ENCODE measurements around the gene RNF157. TPM values are rescaled to one million over a fixed set of nuclear protein-coding genes. Genes with fewer than 3 reads are reported as not detected.

The RNF157 gene
- total and polyA plus RNA-seq, 2 of the 13 experiments (the other 11 are each of a cell fraction or from before 2014, with no cell fraction given): 0.44 to 1.5 TPM

DNA sequence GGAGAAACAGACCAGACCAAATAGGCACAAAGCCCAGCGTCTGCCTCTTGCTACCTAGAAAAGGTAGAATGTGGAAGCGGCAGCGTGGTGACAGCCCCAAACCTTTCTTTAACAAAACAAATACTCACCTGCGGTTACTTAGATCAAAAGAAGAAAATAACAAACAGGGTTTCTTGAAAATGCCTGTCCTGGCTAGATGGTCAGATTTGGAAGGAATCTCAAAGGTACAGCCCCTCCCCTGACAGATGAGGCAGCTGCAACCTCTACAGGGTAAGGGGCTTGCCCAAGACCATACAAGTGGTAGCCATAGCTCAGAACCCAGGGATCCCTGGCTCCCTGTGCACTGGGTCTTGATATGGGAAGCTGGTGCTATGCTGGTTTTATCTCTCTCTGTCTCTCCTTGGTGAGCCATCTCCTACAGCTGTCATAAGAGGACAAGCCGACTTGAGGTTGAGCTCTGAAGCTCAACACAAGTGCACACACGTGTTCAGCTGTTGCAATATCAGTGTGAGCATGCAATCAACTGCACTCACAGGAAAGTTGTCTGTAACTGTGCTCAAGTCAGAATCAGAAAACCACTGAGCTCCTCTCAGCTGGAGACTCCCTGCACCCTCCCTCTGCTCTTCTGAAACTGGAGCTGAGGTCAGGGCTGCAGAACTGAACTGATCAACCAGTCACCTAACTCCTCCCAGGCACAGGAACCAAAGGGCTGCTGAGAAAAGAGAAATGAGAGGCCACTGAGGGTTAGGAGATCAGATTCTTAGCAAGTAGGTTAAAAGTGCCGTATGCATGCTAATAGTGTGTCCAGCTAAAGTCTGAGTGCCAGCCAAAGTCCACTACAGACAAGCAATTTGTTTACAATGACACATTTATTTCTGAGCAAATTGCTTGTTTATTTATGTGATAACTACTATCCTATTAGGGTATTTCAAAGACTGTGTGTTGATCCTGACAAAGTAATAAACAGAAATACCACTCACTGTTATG is 6.1 kb upstream of the RNF157 start (continued):
- TF ChIP-seq ZNF34 (CRISPR knock-in tag; IDR thresholded peaks at IDR 0.05; ENCODE audit: borderline replicate concordance) (no peak), ARNT2 (CRISPR knock-in tag; IDR thresholded peaks at IDR 0.05; ENCODE audit: low read depth) (0 out of 2 replicates have a peak, but pooled peaks have one; percentile 22), ZNF20 (CRISPR knock-in tag; IDR thresholded peaks at IDR 0.05) (no peak), BCL6 (CRISPR knock-in tag; IDR thresholded peaks at IDR 0.05) (no peak; the same call in 1 of the 2 replicates), PCBP2 (optimal IDR thresholded peaks at IDR 0.05; ENCODE audit: low read depth, low read length, poor library complexity, severe bottlenecking) (no peak), CCDC6 (CRISPR knock-in tag; IDR thresholded peaks at IDR 0.05) (0 out of 2 replicates have a peak, but pooled peaks have one; percentile 39), TBP (CRISPR knock-in tag; IDR thresholded peaks at IDR 0.05) (no peak), ETV6 (CRISPR knock-in tag; conservative IDR thresholded peaks at IDR 0.05) (no peak), ZNF567 (CRISPR knock-in tag; IDR thresholded peaks at IDR 0.05; ENCODE audit: borderline replicate concordance) (no peak), U2AF1 (optimal IDR thresholded peaks at IDR 0.05; ENCODE audit: low read depth, low read length) (no peak), HDAC2 (CRISPR knock-in tag; IDR thresholded peaks at IDR 0.05) (0 out of 2 replicates have a peak, but pooled peaks have one; percentile 23), ZBTB21 (CRISPR knock-in tag; IDR thresholded peaks at IDR 0.05) (no peak), ZNF552 (CRISPR knock-in tag; IDR thresholded peaks at IDR 0.05; ENCODE audit: borderline replicate concordance) (no peak), PRMT3 (CRISPR knock-in tag; IDR thresholded peaks at IDR 0.05; ENCODE audit: borderline replicate concordance, low read depth) (no peak), NONO (IDR thresholded peaks at IDR 0.05) (no peak), NONO (CRISPR knock-in tag; conservative IDR thresholded peaks at IDR 0.05) (no peak), TOE1 (CRISPR knock-in tag; IDR thresholded peaks at IDR 0.05) (no peak), TAF15 (IDR thresholded peaks at IDR 0.05; ENCODE audit: low read depth, low read length, poor library complexity, severe bottlenecking) (no peak), SATB2 (CRISPR knock-in tag; IDR thresholded peaks at IDR 0.05) (no peak), MEIS2 (CRISPR knock-in tag; IDR thresholded peaks at IDR 0.05) (no peak)
- TF ChIP-seq, protein P1, sequence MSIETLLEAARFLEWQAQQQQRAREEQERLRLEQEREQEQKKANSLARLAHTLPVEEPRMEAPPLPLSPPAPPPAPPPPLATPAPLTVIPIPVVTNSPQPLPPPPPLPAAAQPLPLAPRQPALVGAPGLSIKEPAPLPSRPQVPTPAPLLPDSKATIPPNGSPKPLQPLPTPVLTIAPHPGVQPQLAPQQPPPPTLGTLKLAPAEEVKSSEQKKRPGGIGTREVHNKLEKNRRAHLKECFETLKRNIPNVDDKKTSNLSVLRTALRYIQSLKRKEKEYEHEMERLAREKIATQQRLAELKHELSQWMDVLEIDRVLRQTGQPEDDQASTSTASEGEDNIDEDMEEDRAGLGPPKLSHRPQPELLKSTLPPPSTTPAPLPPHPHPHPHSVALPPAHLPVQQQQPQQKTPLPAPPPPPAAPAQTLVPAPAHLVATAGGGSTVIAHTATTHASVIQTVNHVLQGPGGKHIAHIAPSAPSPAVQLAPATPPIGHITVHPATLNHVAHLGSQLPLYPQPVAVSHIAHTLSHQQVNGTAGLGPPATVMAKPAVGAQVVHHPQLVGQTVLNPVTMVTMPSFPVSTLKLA (IDR thresholded peaks at IDR 0.05): peak; percentile 64
- TF ChIP-seq, protein P2, sequence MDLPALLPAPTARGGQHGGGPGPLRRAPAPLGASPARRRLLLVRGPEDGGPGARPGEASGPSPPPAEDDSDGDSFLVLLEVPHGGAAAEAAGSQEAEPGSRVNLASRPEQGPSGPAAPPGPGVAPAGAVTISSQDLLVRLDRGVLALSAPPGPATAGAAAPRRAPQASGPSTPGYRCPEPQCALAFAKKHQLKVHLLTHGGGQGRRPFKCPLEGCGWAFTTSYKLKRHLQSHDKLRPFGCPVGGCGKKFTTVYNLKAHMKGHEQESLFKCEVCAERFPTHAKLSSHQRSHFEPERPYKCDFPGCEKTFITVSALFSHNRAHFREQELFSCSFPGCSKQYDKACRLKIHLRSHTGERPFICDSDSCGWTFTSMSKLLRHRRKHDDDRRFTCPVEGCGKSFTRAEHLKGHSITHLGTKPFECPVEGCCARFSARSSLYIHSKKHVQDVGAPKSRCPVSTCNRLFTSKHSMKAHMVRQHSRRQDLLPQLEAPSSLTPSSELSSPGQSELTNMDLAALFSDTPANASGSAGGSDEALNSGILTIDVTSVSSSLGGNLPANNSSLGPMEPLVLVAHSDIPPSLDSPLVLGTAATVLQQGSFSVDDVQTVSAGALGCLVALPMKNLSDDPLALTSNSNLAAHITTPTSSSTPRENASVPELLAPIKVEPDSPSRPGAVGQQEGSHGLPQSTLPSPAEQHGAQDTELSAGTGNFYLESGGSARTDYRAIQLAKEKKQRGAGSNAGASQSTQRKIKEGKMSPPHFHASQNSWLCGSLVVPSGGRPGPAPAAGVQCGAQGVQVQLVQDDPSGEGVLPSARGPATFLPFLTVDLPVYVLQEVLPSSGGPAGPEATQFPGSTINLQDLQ (CRISPR knock-in tag; IDR thresholded peaks at IDR 0.05): no peak
- TF ChIP-seq, protein P3, sequence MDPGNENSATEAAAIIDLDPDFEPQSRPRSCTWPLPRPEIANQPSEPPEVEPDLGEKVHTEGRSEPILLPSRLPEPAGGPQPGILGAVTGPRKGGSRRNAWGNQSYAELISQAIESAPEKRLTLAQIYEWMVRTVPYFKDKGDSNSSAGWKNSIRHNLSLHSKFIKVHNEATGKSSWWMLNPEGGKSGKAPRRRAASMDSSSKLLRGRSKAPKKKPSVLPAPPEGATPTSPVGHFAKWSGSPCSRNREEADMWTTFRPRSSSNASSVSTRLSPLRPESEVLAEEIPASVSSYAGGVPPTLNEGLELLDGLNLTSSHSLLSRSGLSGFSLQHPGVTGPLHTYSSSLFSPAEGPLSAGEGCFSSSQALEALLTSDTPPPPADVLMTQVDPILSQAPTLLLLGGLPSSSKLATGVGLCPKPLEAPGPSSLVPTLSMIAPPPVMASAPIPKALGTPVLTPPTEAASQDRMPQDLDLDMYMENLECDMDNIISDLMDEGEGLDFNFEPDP (CRISPR knock-in tag; conservative IDR thresholded peaks at IDR 0.05): 0 out of 2 replicates have a peak, but pooled peaks have one; percentile 42
- TF ChIP-seq, protein P4, sequence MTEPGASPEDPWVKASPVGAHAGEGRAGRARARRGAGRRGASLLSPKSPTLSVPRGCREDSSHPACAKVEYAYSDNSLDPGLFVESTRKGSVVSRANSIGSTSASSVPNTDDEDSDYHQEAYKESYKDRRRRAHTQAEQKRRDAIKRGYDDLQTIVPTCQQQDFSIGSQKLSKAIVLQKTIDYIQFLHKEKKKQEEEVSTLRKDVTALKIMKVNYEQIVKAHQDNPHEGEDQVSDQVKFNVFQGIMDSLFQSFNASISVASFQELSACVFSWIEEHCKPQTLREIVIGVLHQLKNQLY (CRISPR knock-in tag; IDR thresholded peaks at IDR 0.05): no peak
